Sigmoid colon (tissue), 7 donors: Measurements from ENCODE around the gene GRID1. TPM values are rescaled to one million over a fixed set of nuclear protein-coding genes. Genes with fewer than 3 reads are reported as not detected.

Source experiments
- DNase-seq: peaks from one replicate; pipeline ENCODE4 v3.0.0-alpha.2; 2019
- H3K27ac ChIP-seq, 4 donors: fragments of 200-600 bp; sonication (generic); one replicate each; pipeline ENCODE4 v1.5.1; 2016 to 2019; ENCODE audit warnings: mild to moderate bottlenecking in 1 of 4
- H3K27me3 ChIP-seq, 3 donors: fragments of 200-600 bp; sonication (generic); one replicate each; pipeline ENCODE4 v1.5.1; 2019; ENCODE audit warnings: mild to moderate bottlenecking in 1 of 3
- H3K36me3 ChIP-seq, 4 donors: fragments of 200-600 bp; sonication (generic); one replicate each; pipeline ENCODE4 v1.5.1; 2016 to 2019
- H3K4me1 ChIP-seq, 4 donors: fragments of 200-600 bp; sonication (generic); one replicate each; pipeline ENCODE4 v1.5.1; 2017 to 2019
- H3K4me3 ChIP-seq, 4 donors: fragments of 200-600 bp; sonication (generic); one replicate each; pipeline ENCODE4 v1.5.1; 2017 to 2019; ENCODE audit warnings: mild to moderate bottlenecking in 2 of 4, moderate library complexity in 1 of 4
- H3K9me3 ChIP-seq, 4 donors: fragments of 200-600 bp in 3 of 4; sonication (generic) in 3 of 4; one replicate each; pipeline versions ENCODE4 v1.5.1 to v1.6.1; 2013 to 2019
- EP300 ChIP-seq, 4 donors: sonication (generic); formaldehyde crosslinking; IDR thresholded peaks; one replicate each; pipeline ENCODE4 v1.6.1; 2017; ENCODE audit warnings: antibody characterized with exemption in 4 of 4
- POLR2A ChIP-seq, 2 donors: fragments of 450-650 bp; IDR thresholded peaks; one replicate each; pipeline ENCODE4 v1.6.1; 2016; ENCODE audit warnings: antibody characterized with exemption in 2 of 2, mild to moderate bottlenecking in 2 of 2, moderate library complexity in 2 of 2
- POLR2AphosphoS5 ChIP-seq, 4 donors: sonication (generic); formaldehyde crosslinking; IDR thresholded peaks; one replicate each; pipeline ENCODE4 v1.6.1; 2017; ENCODE audit warnings: antibody characterized with exemption in 4 of 4
- WGBS, 2 donors: extraction: QIAGEN DNeasy Blood & Tissue Kit; methylation state at CpG; one replicate each; pipeline ENCODE4 v1.1.7; 2013; 5-methylcytosine and 5-hydroxymethylcytosine counted together
- intact Hi-C: fragments of 100-400 bp; cut with DNase I; formaldehyde crosslinking; loops from one replicate; pipeline ENCODE4 v1.15.1; 2023
- polyA plus RNA-seq, 3 donors: library from polyadenylated mRNA; stranded (reverse); fragments of 200-250 nt; gene quantifications; one replicate each; pipeline ENCODE4 v1.2.3, GENCODE V29; 2013
- total RNA-seq, 4 donors: library from RNA; depleted of rRNA; stranded (reverse); fragments of >200 nt; gene quantifications; one replicate each; pipeline ENCODE4 v1.1.0, GENCODE V29; 2016
- TF ChIP-seq, protein P1 (sequence below), 4 experiments: fragments of 450-650 bp in 3 of 4; fragments of 200-600 bp in 1 of 4; IDR thresholded peaks; one replicate each; pipeline ENCODE4 v1.5.1; 2016 to 2019; ENCODE audit warnings: antibody characterized with exemption in 4 of 4, mild to moderate bottlenecking in 3 of 4, moderate library complexity in 2 of 4
- donor health status: healthy with polysubstance abuse.
- donor health status: Bipolar disorder and iron deficiency.
- donor health status: healthy.

GRID1 gene
- total and polyA plus RNA-seq, 7 donors = 0.66 to 4.7 (median 1.1) TPM; not detected in 2

- Histone ChIP-seq H3K9me3 (no peaks in the 10 kb centered on the region), H3K4me3 (no peak overlapping the region), H3K27ac (no peak overlapping the region), H3K27me3 (no peaks in the 10 kb centered on the region), H3K36me3 (no peaks in the 10 kb centered on the region), H3K4me1 (no peaks in the 10 kb centered on the region)
- no peak for DNase-seq
- 72 to 80% methylated on average over 4 of the region's 4 CpGs for WGBS, 2 donors
- TF ChIP-seq EP300 (IDR thresholded peaks at IDR 0.05) (no peak), POLR2A (IDR thresholded peaks at IDR 0.05) (no peak), POLR2AphosphoS5 (IDR thresholded peaks at IDR 0.05) (no peak)
- TF ChIP-seq, protein P1, sequence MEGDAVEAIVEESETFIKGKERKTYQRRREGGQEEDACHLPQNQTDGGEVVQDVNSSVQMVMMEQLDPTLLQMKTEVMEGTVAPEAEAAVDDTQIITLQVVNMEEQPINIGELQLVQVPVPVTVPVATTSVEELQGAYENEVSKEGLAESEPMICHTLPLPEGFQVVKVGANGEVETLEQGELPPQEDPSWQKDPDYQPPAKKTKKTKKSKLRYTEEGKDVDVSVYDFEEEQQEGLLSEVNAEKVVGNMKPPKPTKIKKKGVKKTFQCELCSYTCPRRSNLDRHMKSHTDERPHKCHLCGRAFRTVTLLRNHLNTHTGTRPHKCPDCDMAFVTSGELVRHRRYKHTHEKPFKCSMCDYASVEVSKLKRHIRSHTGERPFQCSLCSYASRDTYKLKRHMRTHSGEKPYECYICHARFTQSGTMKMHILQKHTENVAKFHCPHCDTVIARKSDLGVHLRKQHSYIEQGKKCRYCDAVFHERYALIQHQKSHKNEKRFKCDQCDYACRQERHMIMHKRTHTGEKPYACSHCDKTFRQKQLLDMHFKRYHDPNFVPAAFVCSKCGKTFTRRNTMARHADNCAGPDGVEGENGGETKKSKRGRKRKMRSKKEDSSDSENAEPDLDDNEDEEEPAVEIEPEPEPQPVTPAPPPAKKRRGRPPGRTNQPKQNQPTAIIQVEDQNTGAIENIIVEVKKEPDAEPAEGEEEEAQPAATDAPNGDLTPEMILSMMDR (IDR thresholded peaks at IDR 0.05) = no peak
- intact Hi-C loops = no loop called here
Observed at GRCh38 chr10:85657476-85658113, 709.0 kb downstream of the GRID1 start.

GRCh38 chr10:85655411-85655810 lies 711.2 kb downstream of the GRID1 start:
- 56 to 78% methylated on average over 2 of the region's 2 CpGs for WGBS, 2 donors

DNA sequence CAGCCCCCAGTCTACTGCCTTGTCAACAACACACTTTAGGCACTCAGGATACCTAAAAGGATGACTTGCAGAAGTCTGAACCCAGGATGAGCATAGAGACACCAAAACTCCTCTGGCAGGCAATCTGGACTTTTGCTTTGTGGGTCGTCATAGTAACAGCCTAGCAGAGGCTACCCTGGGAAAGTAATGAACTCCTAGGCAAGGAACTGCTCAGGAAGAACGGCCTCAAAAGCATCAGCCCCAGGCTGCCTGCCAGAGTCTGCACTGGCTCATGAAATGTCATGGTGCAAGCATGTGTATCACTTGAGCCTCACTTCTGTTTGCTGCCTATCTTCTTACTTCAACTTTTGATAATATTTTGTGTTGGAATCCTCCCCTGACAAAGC lies 715.1 kb downstream of the GRID1 start:
- H3K36me3 ChIP-seq = no peaks in the 10 kb centered on the region
- no peaks in the 10 kb centered on the region for H3K9me3 ChIP-seq
- no peak overlapping the region for H3K4me3 ChIP-seq
- no peak for DNase-seq
- no peaks in the 10 kb centered on the region for H3K27me3 ChIP-seq
- WGBS, 2 donors = 77 to 83% methylated on average over 2 of the region's 2 CpGs
- intact Hi-C loops = no loop called here
- no peaks in the 10 kb centered on the region for H3K4me1 ChIP-seq
- no peak overlapping the region for H3K27ac ChIP-seq
- no peak for TF ChIP-seq POLR2AphosphoS5 (IDR thresholded peaks at IDR 0.05)
- TF ChIP-seq EP300 (IDR thresholded peaks at IDR 0.05) = no peak
- TF ChIP-seq, protein P1 (IDR thresholded peaks at IDR 0.05) = no peak
- TF ChIP-seq POLR2A (IDR thresholded peaks at IDR 0.05) = no peak

More at GRCh38 chr10:85655411-85655810, 711.2 kb downstream of the GRID1 start:
- no peak overlapping the region for H3K27ac ChIP-seq
- no peaks in the 10 kb centered on the region for H3K9me3 ChIP-seq
- no peak for DNase-seq
- H3K4me1 ChIP-seq = no peaks in the 10 kb centered on the region
- TF ChIP-seq POLR2AphosphoS5 (IDR thresholded peaks at IDR 0.05) = no peak
- no peak for TF ChIP-seq POLR2A (IDR thresholded peaks at IDR 0.05)
- TF ChIP-seq EP300 (IDR thresholded peaks at IDR 0.05) = no peak
- TF ChIP-seq, protein P1 (IDR thresholded peaks at IDR 0.05) = no peak
- H3K4me3 ChIP-seq = no peak overlapping the region
- no peaks in the 10 kb centered on the region for H3K36me3 ChIP-seq
- H3K27me3 ChIP-seq = no peaks in the 10 kb centered on the region
- intact Hi-C loops = no loop called here

DNA sequence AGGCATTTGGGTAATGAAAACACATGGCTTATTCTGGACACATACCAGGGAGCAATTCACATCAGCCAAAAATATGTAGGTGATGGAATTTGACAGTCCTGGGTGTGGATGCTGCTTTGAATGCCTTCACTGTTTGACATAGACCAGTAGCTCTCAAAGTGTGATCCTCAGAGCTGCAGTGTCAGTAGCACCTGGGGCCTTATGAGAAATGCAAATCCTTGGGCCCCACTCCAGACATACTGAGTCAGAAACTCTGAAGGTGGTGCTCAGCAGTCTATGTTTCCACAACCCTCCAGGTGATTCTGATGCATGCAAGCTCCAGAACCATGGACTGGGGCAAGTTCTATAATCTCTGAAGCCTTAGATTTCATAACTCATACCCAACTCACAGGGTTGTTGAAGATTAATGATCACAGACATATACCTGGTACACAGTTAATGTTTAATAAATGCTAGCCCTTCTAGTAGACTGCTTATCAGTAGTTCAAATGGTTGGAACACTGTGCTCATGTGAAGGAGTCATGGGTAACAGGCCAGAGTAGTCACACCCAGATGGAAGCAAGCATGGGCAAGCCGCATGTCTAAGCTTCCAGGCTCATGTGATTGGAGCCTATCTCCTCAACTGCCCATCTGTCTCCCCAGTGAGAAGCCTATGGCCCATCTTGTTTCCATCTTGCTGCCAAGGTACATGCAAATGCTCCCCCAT lies 715.7 kb downstream of the GRID1 start:
- Histone ChIP-seq H3K36me3 (no peaks in the 10 kb centered on the region), H3K9me3 (no peaks in the 10 kb centered on the region), H3K27ac (no peak overlapping the region), H3K4me3 (no peak overlapping the region), H3K4me1 (peaks cover 0 to 1% (median 0%) of the 10 kb centered on the region in 4 donors), H3K27me3 (no peaks in the 10 kb centered on the region)
- no peak for DNase-seq
- TF ChIP-seq, protein P1 (IDR thresholded peaks at IDR 0.05) = no peak
- TF ChIP-seq EP300 (IDR thresholded peaks at IDR 0.05) (no peak), POLR2A (IDR thresholded peaks at IDR 0.05) (no peak), POLR2AphosphoS5 (IDR thresholded peaks at IDR 0.05) (no peak)
- WGBS, 2 donors = 84 to 86% methylated on average over 1 of the region's 1 CpG
- intact Hi-C loops = no loop called here
